NCI-H2227 (cell line): ENCODE data around the gene GLT1D1.
"Not testable (repeated sequence)": the region's sequence is repeated elsewhere in the genome, so short reads cannot be mapped to it uniquely, and the experiment has no call there.

Source experiments
- DNase-seq: peaks from one replicate; lab custom pipeline; 2025; ENCODE audit not compliant: unreplicated experiment; lab: John Stamatoyannopoulos, UW

GLT1D1 gene

GRCh38 chr12:128852885-128853599, at the start of gene GLT1D1:
Gene GLT1D1 (plus strand): TSS chr12:128853478. CDS start chr12:128853582, 104 bp downstream.
- no peak for DNase-seq

GRCh38 chr12:128803788-128804187, 49.5 kb upstream of the GLT1D1 start:
- DNase-seq, result no peak

- DNase-seq, result no peak
Observed at GRCh38 chr12:128804762-128805161, 48.5 kb upstream of the GLT1D1 start.

- not testable (repeated sequence) for DNase-seq
Observed at GRCh38 chr12:128805406-128805805, 47.9 kb upstream of the GLT1D1 start.

- no peak for DNase-seq
Observed at GRCh38 chr12:128806573-128806972, 46.7 kb upstream of the GLT1D1 start.

GRCh38 chr12:128807161-128807724, 46.0 kb upstream of the GLT1D1 start:
- DNase-seq, result no peak

GRCh38 chr12:128808651-128809050, 44.6 kb upstream of the GLT1D1 start:
- DNase-seq, result no peak

- DNase-seq, result no peak
Observed at GRCh38 chr12:128810182-128811127, 42.8 kb upstream of the GLT1D1 start.

GRCh38 chr12:128811806-128812205, 41.5 kb upstream of the GLT1D1 start:
- no peak for DNase-seq

GRCh38 chr12:128813392-128813791, 39.9 kb upstream of the GLT1D1 start:
- no peak for DNase-seq

- no peak for DNase-seq
Observed at GRCh38 chr12:128813883-128814282, 39.4 kb upstream of the GLT1D1 start.

- DNase-seq, result no peak
Observed at GRCh38 chr12:128814411-128815261, 38.6 kb upstream of the GLT1D1 start.

GRCh38 chr12:128815779-128816642, 37.3 kb upstream of the GLT1D1 start:
- no peak for DNase-seq

- DNase-seq, result no peak
Observed at GRCh38 chr12:128816643-128816920, 36.7 kb upstream of the GLT1D1 start.

- DNase-seq, result peak; percentile 58
Observed at GRCh38 chr12:128817111-128818015, 35.9 kb upstream of the GLT1D1 start.

GRCh38 chr12:128818065-128819022, 34.9 kb upstream of the GLT1D1 start:
- no peak for DNase-seq

- DNase-seq, result no peak
Observed at GRCh38 chr12:128819293-128820144, 33.8 kb upstream of the GLT1D1 start.
